ENCODE data around the gene BCAR3.

The BCAR3 gene

GRCh38 chr1:93552741-93553455, 128.7 kb downstream of the BCAR3 start:
- Mint-ChIP-seq H3K36me3 (ENCODE audit: insufficient read depth) (peaks cover 2% of the 10 kb centered on the region), H3K27me3 (peaks cover 70% of the 10 kb centered on the region), H3K4me1 (peaks cover 6% of the 10 kb centered on the region), H3K4me3 (no peak overlapping the region), H3K27ac (ENCODE audit: low read depth) (no peak overlapping the region), H3K9me3 (no peaks in the 10 kb centered on the region)
- ATAC-seq (replicated peaks; ENCODE audit: extremely low read depth, poor library complexity, severe bottlenecking) (no peak), DNase-seq (ENCODE audit: low spot score in 2 of 2) (no peak)

- Mint-ChIP-seq H3K27me3 (peaks cover 56% of the 10 kb centered on the region), H3K27ac (ENCODE audit: low read depth) (no peak overlapping the region), H3K4me1 (peaks cover under 1% of the 10 kb centered on the region), H3K36me3 (ENCODE audit: insufficient read depth) (peaks cover under 1% of the 10 kb centered on the region), H3K4me3 (no peak overlapping the region), H3K9me3 (no peaks in the 10 kb centered on the region)
- no peak for ATAC-seq (replicated peaks; ENCODE audit: extremely low read depth, poor library complexity, severe bottlenecking)
- no peak for DNase-seq (ENCODE audit: low spot score in 2 of 2)
Measured at GRCh38 chr1:93549811-93550210, 131.8 kb downstream of the BCAR3 start.

- H3K9me3 Mint-ChIP-seq = no peaks in the 10 kb centered on the region
- ATAC-seq (replicated peaks; ENCODE audit: extremely low read depth, poor library complexity, severe bottlenecking) (no peak), DNase-seq (ENCODE audit: low spot score in 2 of 2) (no peak)
- H3K36me3 Mint-ChIP-seq (ENCODE audit: insufficient read depth) = no peaks in the 10 kb centered on the region
- H3K27me3 Mint-ChIP-seq = peaks cover 49% of the 10 kb centered on the region
- H3K4me1 Mint-ChIP-seq = no peaks in the 10 kb centered on the region
- no peak overlapping the region for H3K4me3 Mint-ChIP-seq
- no peak overlapping the region for H3K27ac Mint-ChIP-seq (ENCODE audit: low read depth)
Measured at GRCh38 chr1:93549131-93549530, 132.5 kb downstream of the BCAR3 start.

GRCh38 chr1:93546162-93546863, 135.3 kb downstream of the BCAR3 start:
- ATAC-seq (replicated peaks; ENCODE audit: extremely low read depth, poor library complexity, severe bottlenecking) = no peak
- no peaks in the 10 kb centered on the region for H3K9me3 Mint-ChIP-seq
- no peaks in the 10 kb centered on the region for H3K4me1 Mint-ChIP-seq
- no peak overlapping the region for H3K4me3 Mint-ChIP-seq
- H3K36me3 Mint-ChIP-seq (ENCODE audit: insufficient read depth) = no peaks in the 10 kb centered on the region
- H3K27me3 Mint-ChIP-seq = peaks cover 23% of the 10 kb centered on the region
- no peak for DNase-seq (ENCODE audit: low spot score in 2 of 2)
- no peak overlapping the region for H3K27ac Mint-ChIP-seq (ENCODE audit: low read depth)

GRCh38 chr1:93542398-93542797, 139.2 kb downstream of the BCAR3 start:
- Mint-ChIP-seq H3K9me3 (no peaks in the 10 kb centered on the region), H3K4me3 (no peak overlapping the region), H3K27ac (ENCODE audit: low read depth) (no peak overlapping the region), H3K4me1 (no peaks in the 10 kb centered on the region), H3K27me3 (peaks cover 31% of the 10 kb centered on the region), H3K36me3 (ENCODE audit: insufficient read depth) (no peaks in the 10 kb centered on the region)
- ATAC-seq (replicated peaks; ENCODE audit: extremely low read depth, poor library complexity, severe bottlenecking) (no peak), DNase-seq (ENCODE audit: low spot score in 2 of 2) (no peak)

- Mint-ChIP-seq H3K27ac (ENCODE audit: low read depth) (no peak overlapping the region), H3K36me3 (ENCODE audit: insufficient read depth) (no peaks in the 10 kb centered on the region), H3K27me3 (peaks cover 45% of the 10 kb centered on the region), H3K4me3 (no peak overlapping the region), H3K9me3 (no peaks in the 10 kb centered on the region), H3K4me1 (no peaks in the 10 kb centered on the region)
- no peak for DNase-seq (ENCODE audit: low spot score in 2 of 2)
- no peak for ATAC-seq (replicated peaks; ENCODE audit: extremely low read depth, poor library complexity, severe bottlenecking)
Measured at GRCh38 chr1:93541045-93541444, 140.6 kb downstream of the BCAR3 start.

GRCh38 chr1:93537924-93538323, 143.7 kb downstream of the BCAR3 start:
- Mint-ChIP-seq H3K27me3 (peaks cover 47% of the 10 kb centered on the region), H3K9me3 (no peaks in the 10 kb centered on the region), H3K4me1 (no peaks in the 10 kb centered on the region), H3K27ac (ENCODE audit: low read depth) (no peak overlapping the region), H3K4me3 (no peak overlapping the region), H3K36me3 (ENCODE audit: insufficient read depth) (no peaks in the 10 kb centered on the region)
- DNase-seq (ENCODE audit: low spot score in 2 of 2) (no peak), ATAC-seq (replicated peaks; ENCODE audit: extremely low read depth, poor library complexity, severe bottlenecking) (no peak)

GRCh38 chr1:93537396-93537795, 144.2 kb downstream of the BCAR3 start:
- Mint-ChIP-seq H3K4me1 (no peaks in the 10 kb centered on the region), H3K4me3 (no peak overlapping the region), H3K36me3 (ENCODE audit: insufficient read depth) (no peaks in the 10 kb centered on the region), H3K27ac (ENCODE audit: low read depth) (no peak overlapping the region), H3K9me3 (no peaks in the 10 kb centered on the region), H3K27me3 (peaks cover 47% of the 10 kb centered on the region)
- no peak for ATAC-seq (replicated peaks; ENCODE audit: extremely low read depth, poor library complexity, severe bottlenecking)
- no peak for DNase-seq (ENCODE audit: low spot score in 2 of 2)

- no peaks in the 10 kb centered on the region for H3K4me1 Mint-ChIP-seq
- H3K27me3 Mint-ChIP-seq = peaks cover 57% of the 10 kb centered on the region
- H3K36me3 Mint-ChIP-seq (ENCODE audit: insufficient read depth) = no peaks in the 10 kb centered on the region
- no peak overlapping the region for H3K4me3 Mint-ChIP-seq
- H3K27ac Mint-ChIP-seq (ENCODE audit: low read depth) = no peak overlapping the region
- no peak for ATAC-seq (replicated peaks; ENCODE audit: extremely low read depth, poor library complexity, severe bottlenecking)
- no peaks in the 10 kb centered on the region for H3K9me3 Mint-ChIP-seq
- no peak for DNase-seq (ENCODE audit: low spot score in 2 of 2)
Measured at GRCh38 chr1:93533677-93534076, 148.0 kb downstream of the BCAR3 start.

- H3K27me3 Mint-ChIP-seq = peaks cover 59% of the 10 kb centered on the region
- no peak for DNase-seq (ENCODE audit: low spot score in 2 of 2)
- ATAC-seq (replicated peaks; ENCODE audit: extremely low read depth, poor library complexity, severe bottlenecking) = no peak
Measured at GRCh38 chr1:93532780-93533378, 148.8 kb downstream of the BCAR3 start.

GRCh38 chr1:93531193-93531592, 150.4 kb downstream of the BCAR3 start:
- ATAC-seq (replicated peaks; ENCODE audit: extremely low read depth, poor library complexity, severe bottlenecking) (no peak), DNase-seq (ENCODE audit: low spot score in 2 of 2) (no peak)
- no peak overlapping the region for H3K27ac Mint-ChIP-seq (ENCODE audit: low read depth)
- no peaks in the 10 kb centered on the region for H3K4me1 Mint-ChIP-seq
- no peaks in the 10 kb centered on the region for H3K36me3 Mint-ChIP-seq (ENCODE audit: insufficient read depth)
- H3K27me3 Mint-ChIP-seq = peaks cover 59% of the 10 kb centered on the region
- H3K4me3 Mint-ChIP-seq = no peak overlapping the region
- no peaks in the 10 kb centered on the region for H3K9me3 Mint-ChIP-seq

More at GRCh38 chr1:93532780-93533378, 148.8 kb downstream of the BCAR3 start:
- Mint-ChIP-seq H3K9me3 (no peaks in the 10 kb centered on the region), H3K4me3 (no peak overlapping the region), H3K36me3 (ENCODE audit: insufficient read depth) (no peaks in the 10 kb centered on the region), H3K4me1 (no peaks in the 10 kb centered on the region), H3K27ac (ENCODE audit: low read depth) (no peak overlapping the region)

- ATAC-seq (replicated peaks; ENCODE audit: extremely low read depth, poor library complexity, severe bottlenecking) (no peak), DNase-seq (ENCODE audit: low spot score in 2 of 2) (no peak)
- Mint-ChIP-seq H3K36me3 (ENCODE audit: insufficient read depth) (no peaks in the 10 kb centered on the region), H3K9me3 (no peaks in the 10 kb centered on the region), H3K27me3 (peaks cover 58% of the 10 kb centered on the region), H3K4me1 (no peaks in the 10 kb centered on the region), H3K27ac (ENCODE audit: low read depth) (no peak overlapping the region), H3K4me3 (no peak overlapping the region)
Measured at GRCh38 chr1:93528412-93528811, 153.2 kb downstream of the BCAR3 start.

GRCh38 chr1:93526431-93526830, 155.2 kb downstream of the BCAR3 start:
- Mint-ChIP-seq H3K4me3 (no peak overlapping the region), H3K36me3 (ENCODE audit: insufficient read depth) (no peaks in the 10 kb centered on the region), H3K9me3 (no peaks in the 10 kb centered on the region), H3K27me3 (peaks cover 71% of the 10 kb centered on the region), H3K27ac (ENCODE audit: low read depth) (no peak overlapping the region), H3K4me1 (no peaks in the 10 kb centered on the region)
- ATAC-seq (replicated peaks; ENCODE audit: extremely low read depth, poor library complexity, severe bottlenecking) (no peak), DNase-seq (ENCODE audit: low spot score in 2 of 2) (no peak)
